Erythroblast (primary cell): Measurements from ENCODE around the gene CEP41.

Source experiments
- GATA1 ChIP-seq: IDR thresholded peaks from 2 replicates; pipeline ENCODE4 v1.6.1; 2011; ENCODE audit warnings: low read depth, mild to moderate bottlenecking, control low read depth, low read length, moderate library complexity
- POLR2A ChIP-seq: IDR thresholded peaks from 2 replicates; pipeline ENCODE4 v1.6.1; 2011; ENCODE audit warnings: mild to moderate bottlenecking, low read length

DNA sequence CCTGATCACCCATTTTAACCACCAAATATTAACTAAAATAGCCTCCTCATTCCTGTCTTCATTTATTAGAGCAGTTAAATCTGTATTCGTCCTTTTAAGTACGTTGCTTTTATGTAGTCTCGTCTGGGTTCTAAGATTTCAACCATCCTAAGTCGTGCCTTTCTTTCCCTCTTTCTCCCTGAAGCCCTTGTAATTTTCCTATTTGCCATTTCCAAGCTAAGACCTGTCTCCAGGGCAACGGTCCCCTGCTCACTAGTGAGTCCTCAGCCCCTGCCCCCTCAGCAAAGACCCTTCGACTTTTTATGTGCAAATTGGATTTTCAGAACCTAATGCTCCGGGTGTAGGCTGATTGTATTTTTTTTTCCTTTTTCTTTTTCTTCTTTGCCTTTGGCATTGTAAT, 35.0 kb upstream of the CEP41 start:
- no peak for TF ChIP-seq POLR2A
- TF ChIP-seq GATA1, result no peak
